Activated CD8-positive, alpha-beta T cell treated with anti-CD3 and anti-CD28 coated beads for 36 hours (primary cell): Measurements from ENCODE around the gene CATSPERD. TPM values are rescaled to one million over a fixed set of nuclear protein-coding genes. Genes with fewer than 3 reads are reported as not detected.

Experiments
- ATAC-seq: fragments of 200-7000 bp; cut with Tn5 transposase; one replicate; pipeline ENCODE4 v1.10.0; 2021; ENCODE audit warnings: mild to moderate bottlenecking, moderate library complexity
- CTCF ChIA-PET: fragments of 350-600 bp; sonication (Branson Sonifier 250); formaldehyde crosslinking; loops from one replicate; lab custom pipeline; 2021; ENCODE audit warnings: antibody characterized with exemption; lab: Charles Lee
- POLR2A ChIA-PET: fragments of 350-600 bp; sonication (Branson Sonifier 250); formaldehyde crosslinking; loops from one replicate; lab custom pipeline; 2021; ENCODE audit warnings: antibody characterized with exemption; lab: Charles Lee
- DNase-seq: peaks from one replicate; pipeline ENCODE4 v3.0.0-alpha.2; 2020
- H3K27ac Mint-ChIP-seq: one replicate; pipeline ENCODE4 v1.8.0; 2021; ENCODE audit warnings: mild to moderate bottlenecking, mixed read lengths
- H3K27me3 Mint-ChIP-seq: one replicate; pipeline ENCODE4 v1.8.0; 2021; ENCODE audit warnings: mixed read lengths
- H3K36me3 Mint-ChIP-seq: one replicate; pipeline ENCODE4 v1.8.0; 2021; ENCODE audit warnings: low read depth, mixed read lengths
- H3K4me1 Mint-ChIP-seq: one replicate; pipeline ENCODE4 v1.8.0; 2021; ENCODE audit warnings: low read depth, mixed read lengths
- H3K4me3 Mint-ChIP-seq: one replicate; pipeline ENCODE4 v1.8.0; 2021; ENCODE audit warnings: mild to moderate bottlenecking, moderate library complexity, mixed read lengths
- H3K9me3 Mint-ChIP-seq: one replicate; pipeline ENCODE4 v1.8.0; 2021; ENCODE audit warnings: mixed read lengths
- CTCF ChIP-seq: fragments of 200-600 bp; IDR thresholded peaks from one replicate; pipeline ENCODE4 v1.8.0; 2022; ENCODE audit warnings: antibody characterized with exemption, mild to moderate bottlenecking
- intact Hi-C: fragments of 100-400 bp; cut with micrococcal nuclease; formaldehyde crosslinking; loops from one replicate; pipeline ENCODE4 v1.10.0; 2022
- total RNA-seq, 2 experiments: library from RNA; stranded (reverse); gene quantifications; one replicate each; pipeline ENCODE4 v1.2.3, GENCODE V29; 2021

Gene CATSPERD
- total RNA-seq, 2 experiments from 2014 or later, result not detected

GRCh38 chr19:5714816-5715215 is 5.6 kb upstream of the CATSPERD start:
- POLR2A ChIA-PET, result interaction anchor here (0.7 to 18.8 kb wide), 4 partner anchors 10 to 75 kb away, joined by 3 to 516 read pairs (median 10); partner anchors contain the start of genes HSD11B1L and RPL36
- no peaks in the 10 kb centered on the region for H3K27me3 Mint-ChIP-seq
- ATAC-seq, result no peak
- peaks cover 60% of the 10 kb centered on the region for H3K36me3 Mint-ChIP-seq
- TF ChIP-seq CTCF, result no peak
- intact Hi-C loops, result no loop called here
- H3K9me3 Mint-ChIP-seq, result no peaks in the 10 kb centered on the region
- no peak overlapping the region for H3K4me3 Mint-ChIP-seq
- no peak for DNase-seq
- H3K27ac Mint-ChIP-seq, result no peak overlapping the region
- CTCF ChIA-PET, result interaction anchor here (2.0 to 2.6 kb wide), 2 partner anchors 25 to 28 kb away, joined by 6 to 12 read pairs; no protein-coding TSS in a partner anchor
- H3K4me1 Mint-ChIP-seq, result peaks cover 24% of the 10 kb centered on the region

GRCh38 chr19:5717215-5717935 is 3.1 kb upstream of the CATSPERD start:
- H3K27me3 Mint-ChIP-seq, result no peaks in the 10 kb centered on the region
- TF ChIP-seq CTCF, result no peak
- peak overlapping the region; percentile 92 for H3K4me3 Mint-ChIP-seq
- POLR2A ChIA-PET, result interaction anchor here (1.1 to 18.8 kb wide), 5 partner anchors 10 to 111 kb away, joined by 3 to 516 read pairs (median 6); partner anchors contain the start of genes HSD11B1L, NRTN and RPL36
- H3K27ac Mint-ChIP-seq, result peak overlapping the region; percentile 97
- peaks cover 26% of the 10 kb centered on the region for H3K4me1 Mint-ChIP-seq
- DNase-seq (no peak), ATAC-seq (no peak)
- H3K36me3 Mint-ChIP-seq, result peaks cover 46% of the 10 kb centered on the region
- intact Hi-C loops, result no loop called here
- CTCF ChIA-PET, result interaction anchor here (0.6 to 2.8 kb wide), 4 partner anchors 28 to 87 kb away, joined by 3 to 23 read pairs (median 8); partner anchors contain the start of genes NRTN and RPL36
- no peaks in the 10 kb centered on the region for H3K9me3 Mint-ChIP-seq

- ATAC-seq, result no peak
- intact Hi-C loops, result no loop called here
- Mint-ChIP-seq H3K4me1 (peaks cover 26% of the 10 kb centered on the region), H3K4me3 (peak overlapping the region; percentile 92), H3K9me3 (no peaks in the 10 kb centered on the region), H3K36me3 (peaks cover 43% of the 10 kb centered on the region), H3K27ac (peak overlapping the region; percentile 97), H3K27me3 (no peaks in the 10 kb centered on the region)
- POLR2A ChIA-PET, result interaction anchor here (0.6 to 18.8 kb wide), 12 partner anchors 11 to 1738 kb away, joined by 3 to 516 read pairs (median 6); partner anchors contain the start of genes DUS3L, HSD11B1L, NDUFA11 and NRTN
- TF ChIP-seq CTCF, result no peak
- peak; percentile 84 for DNase-seq
- CTCF ChIA-PET, result interaction anchor here (1.2 to 2.8 kb wide), 3 partner anchors 27 to 31 kb away, joined by 4 to 23 read pairs (median 12); partner anchors contain the start of gene RPL36
Measured at GRCh38 chr19:5718037-5718578, 2.3 kb upstream of the CATSPERD start.

GRCh38 chr19:5718579-5719273 is 1.7 kb upstream of the CATSPERD start:
- ChIA-PET CTCF (interaction anchor here (1.2 to 2.8 kb wide), 3 partner anchors 27 to 32 kb away, joined by 4 to 23 read pairs (median 12); partner anchors contain the start of gene RPL36), POLR2A (interaction anchor here (0.6 to 18.8 kb wide), 15 partner anchors 11 to 1739 kb away, joined by 3 to 516 read pairs (median 5); partner anchors contain the start of genes DUS3L, HSD11B1L, NDUFA11 and NRTN)
- Mint-ChIP-seq H3K36me3 (peaks cover 37% of the 10 kb centered on the region), H3K27me3 (no peaks in the 10 kb centered on the region), H3K4me3 (peak overlapping the region; percentile 92), H3K4me1 (peaks cover 26% of the 10 kb centered on the region), H3K27ac (peak overlapping the region; percentile 97), H3K9me3 (no peaks in the 10 kb centered on the region)
- DNase-seq, result peak; percentile 87
- intact Hi-C loops, result no loop called here
- no peak for TF ChIP-seq CTCF
- peak; percentile 26 for ATAC-seq
